CD4-positive, alpha-beta T cell treated with Interleukin-4 for 1 hour (primary cell): ENCODE data around the gene FMNL3.
A peak's percentile ranks its signal among the peaks of the same experiment; 100 is the strongest.
"Not testable (repeated sequence)": the region's sequence is repeated elsewhere in the genome, so short reads cannot be mapped to it uniquely, and the experiment has no call there.

Experiments
- DNase-seq, 2 donors: peaks; one replicate each; pipeline ENCODE4 v3.0.0-alpha.2; 2020 to 2022

Gene FMNL3

GRCh38 chr12:49707128-49707811, at the start of gene FMNL3:
Gene FMNL3, minus strand, starts transcription at chr12:49707405. Its CDS starts 225 bp downstream, at chr12:49707180.
- peak; percentile 98 for DNase-seq

GRCh38 chr12:49750996-49751393, 43.8 kb upstream of the FMNL3 start:
- DNase-seq = no peak

GRCh38 chr12:49750027-49750995, 43.1 kb upstream of the FMNL3 start:
- DNase-seq = peak in 1 of 2 donors; percentile 36

- no peak for DNase-seq
These were observed 41.6 kb upstream of the FMNL3 start for GRCh38 chr12:49748800-49749199.

GRCh38 chr12:49748306-49748705, 41.1 kb upstream of the FMNL3 start:
- no peak for DNase-seq

- no peak for DNase-seq
These were observed 37.2 kb upstream of the FMNL3 start for GRCh38 chr12:49744363-49744885.

GRCh38 chr12:49741882-49742620, 34.8 kb upstream of the FMNL3 start:
- DNase-seq = peak; percentile 93 to 94

- peak; percentile 100 for DNase-seq
These were observed 34.0 kb upstream of the FMNL3 start, which contains the start of gene TMBIM6 for GRCh38 chr12:49740930-49741881. Gene TMBIM6, plus strand, starts transcription at chr12:49741557. Its CDS starts 10,937 bp downstream, at chr12:49752494.

GRCh38 chr12:49740277-49740676, 33.1 kb upstream of the FMNL3 start:
- DNase-seq = not testable (repeated sequence)

GRCh38 chr12:49738721-49739120, 31.5 kb upstream of the FMNL3 start:
- not testable (repeated sequence) for DNase-seq

GRCh38 chr12:49734900-49735299, 27.7 kb upstream of the FMNL3 start:
- not testable (repeated sequence) for DNase-seq

GRCh38 chr12:49733219-49734017, 26.2 kb upstream of the FMNL3 start:
- DNase-seq = no peak

GRCh38 chr12:49730568-49731101, 23.4 kb upstream of the FMNL3 start:
- no peak for DNase-seq

- no peak for DNase-seq
These were observed 22.8 kb upstream of the FMNL3 start for GRCh38 chr12:49730050-49730449.

GRCh38 chr12:49728446-49728845, 21.2 kb upstream of the FMNL3 start:
- DNase-seq = no peak

GRCh38 chr12:49721355-49721754, 14.2 kb upstream of the FMNL3 start:
- not testable (repeated sequence) for DNase-seq

- DNase-seq = peak in 1 of 2 donors; percentile 19
These were observed 13.0 kb upstream of the FMNL3 start for GRCh38 chr12:49720214-49720613.

GRCh38 chr12:49717800-49718199, 10.6 kb upstream of the FMNL3 start:
- DNase-seq = not testable (repeated sequence)

GRCh38 chr12:49716553-49716952, 9.3 kb upstream of the FMNL3 start:
- no peak for DNase-seq

- not testable (repeated sequence) for DNase-seq
These were observed 6.7 kb upstream of the FMNL3 start for GRCh38 chr12:49713952-49714351.
